ENCODE results near the gene ARRDC5. TPM values are rescaled to one million over a fixed set of nuclear protein-coding genes. Genes with fewer than 3 reads are reported as not detected.

ARRDC5 gene
- polyA plus RNA-seq, 1 experiment: not detected

- H3K9me3 ChIP-seq (ENCODE audit: control insufficient read depth, insufficient read depth, low read length): no peaks in the 10 kb centered on the region; the same call in 1 of the 2 replicates
- DNase-seq (ENCODE audit: low read depth, low spot score): no peak
- ChIA-PET POLR2A (no interaction called here), CTCF (interaction anchor here (0.5 kb wide), 1 partner anchor 32 kb away, joined by 3 read pairs; no protein-coding TSS in a partner anchor)
- H3K4me3 ChIP-seq (ENCODE audit: low read depth, low read length): no peak overlapping the region
- H3K27me3 ChIP-seq (ENCODE audit: control insufficient read depth, insufficient read depth, low read length): no peaks in the 10 kb centered on the region
- TF ChIP-seq CTCF (IDR thresholded peaks at IDR 0.05; ENCODE audit: low read depth, low read length): no peak
- H3K27ac ChIP-seq (ENCODE audit: low read depth, low read length): no peak overlapping the region
Observed at GRCh38 chr19:4879041-4879440, 23.7 kb downstream of the ARRDC5 start.

DNA sequence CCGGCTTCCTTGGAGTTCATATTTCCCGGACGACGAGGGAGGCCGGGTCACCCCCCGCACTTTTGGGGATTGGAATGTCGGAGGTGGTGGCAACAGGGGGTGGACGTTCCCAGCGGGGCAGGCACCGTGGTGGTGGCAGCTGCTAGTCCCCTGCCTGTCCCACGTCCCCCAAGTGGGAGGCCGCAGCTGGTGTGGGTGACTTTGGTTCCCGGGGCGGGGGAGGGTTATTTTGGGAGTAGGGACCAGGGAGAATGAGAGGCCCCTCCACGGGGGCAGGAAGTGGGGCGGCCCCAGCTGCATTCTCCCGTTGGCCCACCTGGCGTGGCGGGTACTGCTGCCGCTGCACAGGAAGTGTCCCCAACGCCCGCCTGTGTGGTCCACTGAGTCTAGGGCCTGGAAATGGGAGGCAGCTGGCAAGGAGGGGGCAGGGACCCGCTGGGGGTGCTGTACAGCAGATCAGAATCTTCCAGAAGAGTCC lies 24.2 kb downstream of the ARRDC5 start:
- ChIA-PET POLR2A (no interaction called here), CTCF (interaction anchor here (0.5 kb wide), 1 partner anchor 33 kb away, joined by 3 read pairs; no protein-coding TSS in a partner anchor)
- no peak for TF ChIP-seq CTCF (IDR thresholded peaks at IDR 0.05; ENCODE audit: low read depth, low read length)
- no peaks in the 10 kb centered on the region; the same call in 1 of the 2 replicates for H3K9me3 ChIP-seq (ENCODE audit: control insufficient read depth, insufficient read depth, low read length)
- no peaks in the 10 kb centered on the region for H3K27me3 ChIP-seq (ENCODE audit: control insufficient read depth, insufficient read depth, low read length)
- peak overlapping the region; percentile 11 for H3K27ac ChIP-seq (ENCODE audit: low read depth, low read length)
- no peak overlapping the region for H3K4me3 ChIP-seq (ENCODE audit: low read depth, low read length)
- no peak for DNase-seq (ENCODE audit: low read depth, low spot score)

DNA sequence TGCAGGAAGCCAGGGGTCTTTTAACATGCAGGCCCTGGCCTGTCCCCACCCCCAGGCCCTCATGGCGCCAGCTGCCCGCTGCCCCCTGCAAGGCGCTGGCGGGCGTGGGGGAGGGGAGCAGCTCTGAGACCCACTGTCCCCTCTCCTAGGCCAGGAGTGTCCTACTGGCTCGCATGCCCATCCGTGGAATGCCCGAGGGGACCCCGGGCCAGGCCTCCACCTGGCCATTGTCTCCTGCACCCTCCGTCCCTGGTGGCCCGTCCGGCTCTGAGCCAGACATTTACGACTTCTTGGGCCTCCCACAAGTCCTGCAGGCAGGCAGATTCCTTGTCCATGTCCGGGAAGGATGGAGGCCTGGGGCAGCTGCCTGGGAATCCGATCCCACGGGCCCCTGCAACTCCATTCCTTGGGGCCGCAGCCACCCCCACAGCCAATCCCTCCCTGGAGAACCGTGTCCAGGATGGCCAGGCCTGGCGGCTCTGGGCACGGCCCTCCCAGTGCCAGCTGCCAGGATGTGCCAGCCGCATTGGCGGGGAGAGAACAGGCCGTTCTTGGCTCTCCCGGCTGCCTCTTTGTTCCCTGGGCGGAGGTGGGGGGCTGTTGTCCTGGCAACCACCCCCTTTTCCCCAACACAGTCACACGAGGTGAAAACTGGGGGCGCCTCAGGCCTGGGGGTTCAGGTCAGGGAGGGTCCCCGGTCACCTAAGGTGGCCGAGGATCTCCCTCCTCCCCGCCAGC lies 24.8 kb downstream of the ARRDC5 start:
- Histone ChIP-seq H3K4me3 (ENCODE audit: low read depth, low read length) (no peak overlapping the region), H3K27me3 (ENCODE audit: control insufficient read depth, insufficient read depth, low read length) (no peaks in the 10 kb centered on the region), H3K9me3 (ENCODE audit: control insufficient read depth, insufficient read depth, low read length) (no peaks in the 10 kb centered on the region; the same call in 1 of the 2 replicates), H3K27ac (ENCODE audit: low read depth, low read length) (peak overlapping the region; percentile 11)
- no peak for DNase-seq (ENCODE audit: low read depth, low spot score)
- POLR2A ChIA-PET: no interaction called here
- TF ChIP-seq CTCF (IDR thresholded peaks at IDR 0.05; ENCODE audit: low read depth, low read length): no peak
- CTCF ChIA-PET: no interaction called here

- ChIA-PET POLR2A (interaction anchor here (1.1 kb wide), 1 partner anchor 37 kb away, joined by 4 read pairs; no protein-coding TSS in a partner anchor), CTCF (interaction anchor here (0.6 to 1.7 kb wide), 5 partner anchors 24 to 102 kb away, joined by 3 to 19 read pairs (median 8); no protein-coding TSS in a partner anchor)
- no peak overlapping the region for H3K4me3 ChIP-seq (ENCODE audit: low read depth, low read length)
Observed at GRCh38 chr19:4873930-4874329, 28.8 kb downstream of the ARRDC5 start.

More at GRCh38 chr19:4873930-4874329, 28.8 kb downstream of the ARRDC5 start:
- no peaks in the 10 kb centered on the region; the same call in 1 of the 2 replicates for H3K9me3 ChIP-seq (ENCODE audit: control insufficient read depth, insufficient read depth, low read length)
- no peak for TF ChIP-seq CTCF (IDR thresholded peaks at IDR 0.05; ENCODE audit: low read depth, low read length)
- no peak for DNase-seq (ENCODE audit: low read depth, low spot score)
- no peak overlapping the region for H3K27ac ChIP-seq (ENCODE audit: low read depth, low read length)
- no peaks in the 10 kb centered on the region for H3K27me3 ChIP-seq (ENCODE audit: control insufficient read depth, insufficient read depth, low read length)

Data from AG04450 (cell line).